ENCODE data around the gene POFUT2.

POFUT2 gene

DNA sequence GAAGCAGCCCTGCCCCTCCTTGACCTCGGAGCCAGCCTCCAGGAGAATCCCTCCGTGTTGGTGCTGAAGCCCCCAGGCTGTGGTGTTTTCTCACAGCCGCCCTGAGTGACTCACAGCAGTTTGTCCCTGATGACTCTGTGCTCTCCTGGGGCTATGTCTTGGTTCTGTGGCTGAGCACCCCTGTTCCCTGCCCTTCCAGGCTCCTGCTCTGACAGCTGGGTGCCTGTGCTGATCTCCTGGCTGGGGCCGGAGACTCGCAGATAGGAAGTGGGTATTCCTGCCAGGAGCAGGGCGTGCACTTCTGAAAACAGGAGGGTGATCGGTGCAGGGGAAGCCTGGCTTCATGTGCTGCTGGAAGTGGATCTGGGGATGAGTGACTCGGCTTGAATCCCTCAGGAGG, 34.5 kb downstream of the POFUT2 start:
- Histone ChIP-seq H3K36me3 (ENCODE audit: control insufficient read depth, low read depth, low read length) (no peaks in the 10 kb centered on the region), H3K27ac (ENCODE audit: low read length) (no peak overlapping the region), H3K4me3 (ENCODE audit: low read length) (no peak overlapping the region), H3K9me3 (ENCODE audit: control insufficient read depth, low read depth, low read length) (no peaks in the 10 kb centered on the region), H3K27me3 (ENCODE audit: control insufficient read depth, insufficient read depth, low read length) (no peaks in the 10 kb centered on the region), H3K9ac (ENCODE audit: low read length) (no peak overlapping the region), H3K4me1 (ENCODE audit: control insufficient read depth, low read depth, low read length) (peaks cover 7% of the 10 kb centered on the region)

DNA sequence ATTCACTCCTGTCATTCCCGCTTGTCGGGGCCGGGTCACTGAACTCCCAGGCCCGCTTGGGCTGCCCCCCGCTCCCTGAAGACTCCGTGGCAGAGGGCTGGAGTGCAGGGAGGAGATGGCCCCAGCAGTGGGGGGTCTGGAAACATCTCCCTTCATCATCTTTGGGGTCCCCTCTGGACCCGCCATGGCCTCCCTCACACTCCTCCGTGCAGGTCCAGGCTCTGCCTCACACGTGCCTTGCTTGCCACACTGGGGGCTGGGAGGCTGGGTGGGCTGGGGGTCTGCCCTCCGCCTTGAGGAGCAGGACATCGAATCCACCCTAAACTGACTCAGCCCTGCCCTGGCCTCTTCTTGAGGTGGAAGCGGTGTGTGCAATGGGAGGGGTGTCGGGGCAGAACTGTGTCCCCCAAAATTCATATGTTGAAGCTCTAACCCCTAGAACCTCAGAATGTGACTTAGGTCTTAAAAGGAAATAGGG, 35.2 kb downstream of the POFUT2 start:
- Histone ChIP-seq H3K27ac (ENCODE audit: low read length) (no peak overlapping the region), H3K36me3 (ENCODE audit: control insufficient read depth, low read depth, low read length) (no peaks in the 10 kb centered on the region), H3K4me3 (ENCODE audit: low read length) (no peak overlapping the region), H3K27me3 (ENCODE audit: control insufficient read depth, insufficient read depth, low read length) (no peaks in the 10 kb centered on the region), H3K4me1 (ENCODE audit: control insufficient read depth, low read depth, low read length) (peaks cover 7% of the 10 kb centered on the region), H3K9me3 (ENCODE audit: control insufficient read depth, low read depth, low read length) (no peaks in the 10 kb centered on the region), H3K9ac (ENCODE audit: low read length) (no peak overlapping the region)

DNA sequence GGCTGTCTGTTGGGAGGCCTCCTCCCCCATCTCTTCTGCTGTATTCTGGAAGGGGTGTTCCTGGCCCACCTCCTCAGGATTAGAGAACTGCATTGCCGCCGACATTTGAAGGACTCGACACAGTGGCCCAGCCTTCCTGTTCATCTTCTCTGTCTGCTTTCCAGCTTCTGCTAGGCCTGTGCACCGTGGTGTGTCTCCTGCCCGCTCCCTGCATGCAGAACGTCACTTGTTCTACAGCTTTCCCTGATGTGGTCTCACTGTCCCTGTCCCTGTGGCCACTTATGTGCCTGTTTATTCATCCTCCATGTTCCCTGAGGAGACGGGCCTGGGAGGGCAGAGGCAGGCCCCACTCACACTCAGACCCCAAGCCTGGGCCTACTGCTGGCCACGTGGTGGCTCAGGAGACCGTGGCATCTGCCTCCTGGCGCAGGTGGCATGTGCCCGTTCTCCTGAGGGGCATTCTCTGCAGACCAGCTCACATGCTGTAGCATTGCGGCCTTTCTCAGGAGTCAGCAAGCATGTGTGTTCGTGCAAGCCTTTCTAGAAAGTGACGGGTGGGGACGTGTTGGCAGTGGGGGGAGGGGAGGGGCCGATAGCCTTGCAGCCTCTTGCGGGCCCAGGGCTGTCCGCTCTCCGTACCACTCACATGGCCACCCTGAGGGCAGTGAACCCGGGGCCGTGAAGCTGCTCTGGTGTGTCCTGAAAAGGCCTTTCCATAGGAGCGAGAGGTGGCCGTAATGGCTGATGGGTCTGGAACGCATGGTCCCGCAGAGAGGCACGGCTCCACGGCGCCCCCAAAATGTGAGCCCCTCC, 35.9 kb downstream of the POFUT2 start:
- no peak overlapping the region for H3K9ac ChIP-seq (ENCODE audit: low read length)
- peaks cover 7% of the 10 kb centered on the region for H3K4me1 ChIP-seq (ENCODE audit: control insufficient read depth, low read depth, low read length)
- no peak overlapping the region for H3K27ac ChIP-seq (ENCODE audit: low read length)
- no peak overlapping the region for H3K4me3 ChIP-seq (ENCODE audit: low read length)
- H3K9me3 ChIP-seq (ENCODE audit: control insufficient read depth, low read depth, low read length) = no peaks in the 10 kb centered on the region
- no peaks in the 10 kb centered on the region for H3K27me3 ChIP-seq (ENCODE audit: control insufficient read depth, insufficient read depth, low read length)
- no peaks in the 10 kb centered on the region for H3K36me3 ChIP-seq (ENCODE audit: control insufficient read depth, low read depth, low read length)

DNA sequence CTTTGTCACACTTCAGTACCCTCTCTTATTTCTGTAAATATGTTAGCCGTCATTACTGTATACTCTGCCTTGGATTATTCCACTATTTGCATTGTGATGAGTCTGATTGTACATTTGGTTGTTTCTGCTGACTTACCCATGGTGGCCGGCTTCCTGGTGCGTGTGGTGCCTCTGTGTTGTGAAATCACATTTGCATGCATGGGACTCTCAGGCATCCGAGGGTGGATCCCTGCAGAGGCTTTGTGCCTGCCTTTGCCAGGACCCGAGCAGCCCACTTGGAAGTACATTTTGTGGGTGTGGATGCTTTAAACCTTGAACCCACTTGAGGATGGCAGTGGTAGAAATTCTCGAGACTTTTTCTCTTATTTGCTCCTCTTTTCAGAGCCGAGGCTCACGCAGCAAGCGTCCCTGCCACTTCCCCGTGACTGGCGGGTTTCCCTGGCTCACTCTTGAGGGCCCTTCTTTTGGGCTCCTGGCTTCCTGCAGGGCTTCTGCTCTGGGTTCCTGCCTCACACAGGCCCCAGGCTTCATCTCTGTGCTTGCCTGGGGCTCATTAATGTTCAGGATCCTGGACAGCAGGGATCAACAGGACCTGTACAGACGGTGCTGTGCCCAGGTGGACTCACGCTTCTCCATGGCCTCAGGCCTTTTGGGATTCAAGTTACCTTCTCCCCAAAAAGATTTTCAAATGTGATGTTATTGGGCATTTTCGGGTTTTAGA, 36.6 kb downstream of the POFUT2 start:
- no peak overlapping the region for H3K4me3 ChIP-seq (ENCODE audit: low read length)

DNA sequence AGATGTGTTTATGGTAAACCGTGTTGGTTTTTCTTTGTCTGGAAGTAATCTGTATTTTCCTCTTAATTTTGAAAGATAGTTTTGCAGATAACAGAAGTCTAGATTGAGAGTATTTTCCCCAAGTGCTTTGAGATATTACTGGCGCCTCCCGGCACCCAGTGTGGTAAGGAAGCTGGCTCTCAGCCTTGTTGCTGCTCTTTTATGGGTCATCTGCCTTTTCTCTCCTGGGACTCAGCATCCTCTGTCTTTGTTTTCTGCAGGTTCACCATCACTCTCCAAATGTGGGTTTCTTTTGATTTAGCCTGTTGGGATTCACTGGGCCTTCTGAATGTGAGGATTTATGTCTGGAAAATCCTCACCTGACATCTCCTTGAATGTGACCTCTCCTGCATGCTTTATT, 37.4 kb downstream of the POFUT2 start:
- Histone ChIP-seq H3K9me3 (ENCODE audit: control insufficient read depth, low read depth, low read length) (no peaks in the 10 kb centered on the region), H3K27me3 (ENCODE audit: control insufficient read depth, insufficient read depth, low read length) (no peaks in the 10 kb centered on the region), H3K9ac (ENCODE audit: low read length) (no peak overlapping the region), H3K4me3 (ENCODE audit: low read length) (no peak overlapping the region), H3K27ac (ENCODE audit: low read length) (no peak overlapping the region), H3K36me3 (ENCODE audit: control insufficient read depth, low read depth, low read length) (no peaks in the 10 kb centered on the region), H3K4me1 (ENCODE audit: control insufficient read depth, low read depth, low read length) (peaks cover 7% of the 10 kb centered on the region)

More for the DNA sequence above, 36.6 kb downstream of the POFUT2 start:
- Histone ChIP-seq H3K36me3 (ENCODE audit: control insufficient read depth, low read depth, low read length) (no peaks in the 10 kb centered on the region), H3K27me3 (ENCODE audit: control insufficient read depth, insufficient read depth, low read length) (no peaks in the 10 kb centered on the region), H3K9ac (ENCODE audit: low read length) (no peak overlapping the region), H3K27ac (ENCODE audit: low read length) (no peak overlapping the region), H3K9me3 (ENCODE audit: control insufficient read depth, low read depth, low read length) (no peaks in the 10 kb centered on the region), H3K4me1 (ENCODE audit: control insufficient read depth, low read depth, low read length) (peaks cover 7% of the 10 kb centered on the region)

DNA sequence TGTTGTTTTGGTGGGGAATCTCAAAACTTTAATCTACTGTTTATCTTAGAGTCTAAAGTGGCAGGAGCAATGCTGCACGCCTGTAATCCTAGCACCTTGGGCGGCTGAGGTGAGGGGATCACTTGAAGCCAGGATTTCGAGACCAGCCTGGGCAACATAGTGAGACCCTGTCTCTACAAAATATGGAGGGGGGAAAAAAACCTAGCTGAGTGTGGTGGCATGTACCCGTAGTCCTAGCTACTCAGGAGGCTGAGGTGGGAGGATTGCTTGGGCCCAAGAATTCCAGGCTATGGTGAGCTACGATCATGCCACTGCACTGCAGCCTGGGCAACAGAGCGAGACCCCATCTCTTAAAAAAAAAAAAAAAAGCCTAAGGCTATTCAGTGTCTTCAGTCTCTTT, 38.1 kb downstream of the POFUT2 start:
- Histone ChIP-seq H3K4me3 (ENCODE audit: low read length) (no peak overlapping the region), H3K27me3 (ENCODE audit: control insufficient read depth, insufficient read depth, low read length) (no peaks in the 10 kb centered on the region), H3K9me3 (ENCODE audit: control insufficient read depth, low read depth, low read length) (no peaks in the 10 kb centered on the region), H3K27ac (ENCODE audit: low read length) (no peak overlapping the region), H3K9ac (ENCODE audit: low read length) (no peak overlapping the region), H3K36me3 (ENCODE audit: control insufficient read depth, low read depth, low read length) (no peaks in the 10 kb centered on the region), H3K4me1 (ENCODE audit: control insufficient read depth, low read depth, low read length) (peaks cover 7% of the 10 kb centered on the region)

DNA sequence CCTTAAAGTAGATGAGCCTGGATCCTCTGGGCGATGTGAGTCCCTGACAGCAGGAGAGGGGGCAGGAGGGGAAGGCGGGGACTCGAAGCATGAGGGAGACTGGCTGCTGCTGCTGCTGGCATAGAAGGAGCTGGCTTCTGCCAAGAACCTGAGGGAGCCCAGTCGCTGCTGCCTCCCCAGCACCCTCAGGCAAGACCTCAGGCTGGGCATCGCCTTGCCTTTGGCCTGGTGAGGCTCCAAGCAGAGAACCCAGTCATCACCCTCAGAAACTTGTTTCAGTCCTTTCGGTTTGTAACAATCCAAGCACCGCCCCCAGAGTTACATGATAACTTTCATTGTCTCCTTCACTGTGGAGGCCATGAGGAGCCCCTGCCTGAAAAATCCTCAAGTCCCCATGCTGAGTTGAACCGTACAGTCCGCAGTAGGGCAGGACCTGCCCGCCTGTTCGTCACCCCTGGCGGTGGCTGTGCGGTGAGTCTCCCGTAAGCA, 38.8 kb downstream of the POFUT2 start:
- H3K36me3 ChIP-seq (ENCODE audit: control insufficient read depth, low read depth, low read length) = no peaks in the 10 kb centered on the region
- H3K4me3 ChIP-seq (ENCODE audit: low read length) = peak overlapping the region; percentile 31
- no peak overlapping the region for H3K27ac ChIP-seq (ENCODE audit: low read length)
- H3K9ac ChIP-seq (ENCODE audit: low read length) = peak overlapping the region; percentile 19
- H3K27me3 ChIP-seq (ENCODE audit: control insufficient read depth, insufficient read depth, low read length) = no peaks in the 10 kb centered on the region
- peaks cover 2% of the 10 kb centered on the region for H3K9me3 ChIP-seq (ENCODE audit: control insufficient read depth, low read depth, low read length)
- peaks cover 7% of the 10 kb centered on the region for H3K4me1 ChIP-seq (ENCODE audit: control insufficient read depth, low read depth, low read length)

DNA sequence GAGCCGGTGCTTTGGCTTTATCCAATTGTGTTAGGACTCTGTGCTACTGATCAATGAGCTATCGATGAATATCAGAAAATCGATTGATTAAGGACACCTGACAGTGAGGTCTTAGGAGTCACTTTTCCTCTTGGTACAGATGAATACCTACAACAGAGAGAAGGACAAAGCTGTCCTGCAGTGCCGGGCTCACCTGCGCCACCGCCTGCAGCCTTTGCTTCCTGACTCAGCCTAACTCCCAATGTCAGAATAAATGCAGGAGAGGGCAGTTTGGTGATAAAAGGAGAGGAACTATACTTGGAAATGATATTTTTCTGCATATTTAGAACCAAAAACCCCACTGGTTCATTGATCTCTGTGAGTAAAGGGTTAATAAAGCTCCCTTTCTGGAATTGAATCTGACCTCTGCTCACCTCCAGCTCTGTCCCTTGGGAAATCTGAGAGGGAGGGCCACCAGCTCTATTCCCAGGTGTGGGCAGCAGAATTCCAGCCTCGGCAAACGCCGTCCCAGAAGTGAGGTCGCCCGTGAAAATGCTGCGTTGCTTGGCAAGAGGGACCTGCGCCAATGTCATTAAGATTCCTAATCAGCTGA, 39.3 kb downstream of the POFUT2 start:
- peak overlapping the region; percentile 31 for H3K4me3 ChIP-seq (ENCODE audit: low read length)
- no peak overlapping the region for H3K27ac ChIP-seq (ENCODE audit: low read length)
- H3K9ac ChIP-seq (ENCODE audit: low read length) = no peak overlapping the region

DNA sequence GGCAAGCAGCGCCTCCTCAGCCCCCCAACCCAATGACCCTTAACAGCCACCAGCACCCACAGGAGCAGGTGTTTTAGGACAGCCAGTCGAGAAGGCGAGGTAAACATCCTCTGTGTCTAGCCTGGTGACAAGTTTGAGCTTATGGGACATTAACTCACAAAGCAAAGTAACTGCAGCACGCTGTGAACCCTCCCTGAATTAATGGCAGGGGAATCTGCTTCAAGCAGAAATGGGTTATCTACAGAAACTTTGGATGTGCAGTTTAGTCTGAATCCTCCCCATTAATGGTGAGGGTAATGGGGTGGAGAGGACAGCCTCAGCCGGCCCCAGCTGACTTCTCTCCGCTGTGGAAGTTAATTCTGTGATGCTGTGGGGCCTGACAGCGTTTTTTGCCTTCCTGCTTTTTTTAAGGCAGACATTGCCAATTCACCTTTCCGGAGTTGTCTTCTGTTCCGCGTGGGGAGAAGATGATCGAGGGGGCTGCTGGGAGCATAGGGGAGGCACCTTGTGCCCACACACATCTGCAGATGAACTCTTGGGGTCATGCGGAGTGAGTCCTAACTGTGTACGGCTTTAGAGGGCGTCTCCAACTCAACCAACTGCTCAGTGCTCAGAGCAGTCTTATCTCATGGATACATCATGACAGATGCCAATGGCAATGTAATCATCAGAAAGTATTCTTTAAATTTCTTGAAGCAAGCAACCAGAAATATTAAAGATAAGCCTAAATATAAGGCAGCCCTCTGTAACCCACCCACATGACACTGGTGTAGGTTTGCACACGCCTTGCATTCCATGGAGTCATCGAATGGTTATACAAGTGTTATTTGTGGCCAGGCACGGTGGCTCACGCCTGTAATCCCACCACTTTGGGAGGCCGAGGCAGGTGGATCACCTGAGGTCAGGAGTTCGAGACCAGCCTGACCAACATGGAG, 41.0 kb downstream of the POFUT2 start:
- H3K4me1 ChIP-seq (ENCODE audit: control insufficient read depth, low read depth, low read length) = peaks cover 7% of the 10 kb centered on the region
- H3K27me3 ChIP-seq (ENCODE audit: control insufficient read depth, insufficient read depth, low read length) = no peaks in the 10 kb centered on the region
- H3K36me3 ChIP-seq (ENCODE audit: control insufficient read depth, low read depth, low read length) = no peaks in the 10 kb centered on the region
- no peak overlapping the region for H3K27ac ChIP-seq (ENCODE audit: low read length)
- peaks cover 11% of the 10 kb centered on the region for H3K9me3 ChIP-seq (ENCODE audit: control insufficient read depth, low read depth, low read length)
- H3K4me3 ChIP-seq (ENCODE audit: low read length) = no peak overlapping the region
- no peak overlapping the region for H3K9ac ChIP-seq (ENCODE audit: low read length)

More for the DNA sequence above, 39.3 kb downstream of the POFUT2 start:
- no peaks in the 10 kb centered on the region for H3K36me3 ChIP-seq (ENCODE audit: control insufficient read depth, low read depth, low read length)
- peaks cover 7% of the 10 kb centered on the region for H3K9me3 ChIP-seq (ENCODE audit: control insufficient read depth, low read depth, low read length)
- H3K4me1 ChIP-seq (ENCODE audit: control insufficient read depth, low read depth, low read length) = peaks cover 7% of the 10 kb centered on the region
- no peaks in the 10 kb centered on the region for H3K27me3 ChIP-seq (ENCODE audit: control insufficient read depth, insufficient read depth, low read length)

DNA sequence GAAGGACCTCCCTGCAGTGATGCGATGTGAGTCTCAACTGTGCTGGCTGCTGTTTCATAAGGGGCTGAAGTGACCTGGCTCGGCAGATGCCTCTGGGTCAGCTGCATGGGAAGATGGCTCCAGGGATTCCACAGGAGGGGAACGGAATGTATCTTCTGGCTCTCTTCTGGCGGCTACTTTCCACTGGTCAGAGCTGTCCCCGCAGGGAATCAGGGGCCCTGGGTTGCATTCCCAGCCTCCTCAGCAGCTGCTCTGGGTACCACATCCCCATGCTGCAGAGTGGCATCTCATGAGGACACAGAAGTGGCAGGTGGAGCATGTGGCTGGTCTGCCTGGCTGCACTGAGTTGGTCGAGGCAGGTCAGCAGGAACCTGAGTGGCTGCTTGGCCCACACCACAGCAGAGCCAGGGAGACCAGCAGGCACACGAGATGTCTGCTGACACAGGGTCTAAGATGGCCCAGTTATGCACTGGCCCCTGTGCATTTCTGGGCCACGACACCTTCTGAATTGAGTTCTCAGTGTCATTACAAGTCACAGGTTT, 42.8 kb downstream of the POFUT2 start:
- no peak overlapping the region for H3K4me3 ChIP-seq (ENCODE audit: low read length)
- H3K9ac ChIP-seq (ENCODE audit: low read length) = no peak overlapping the region
- H3K27ac ChIP-seq (ENCODE audit: low read length) = no peak overlapping the region
- no peaks in the 10 kb centered on the region for H3K27me3 ChIP-seq (ENCODE audit: control insufficient read depth, insufficient read depth, low read length)
- peaks cover 11% of the 10 kb centered on the region for H3K9me3 ChIP-seq (ENCODE audit: control insufficient read depth, low read depth, low read length)
- peaks cover 7% of the 10 kb centered on the region for H3K4me1 ChIP-seq (ENCODE audit: control insufficient read depth, low read depth, low read length)
- no peaks in the 10 kb centered on the region for H3K36me3 ChIP-seq (ENCODE audit: control insufficient read depth, low read depth, low read length)

Data from iPS-18a (cell line).